ENCODE measurements around the gene TRIM8. TPM values are rescaled to one million over a fixed set of nuclear protein-coding genes. Genes with fewer than 3 reads are reported as not detected.

TRIM8 gene
- total RNA-seq, 1 experiment from 2014 or later: 37.0 TPM

DNA sequence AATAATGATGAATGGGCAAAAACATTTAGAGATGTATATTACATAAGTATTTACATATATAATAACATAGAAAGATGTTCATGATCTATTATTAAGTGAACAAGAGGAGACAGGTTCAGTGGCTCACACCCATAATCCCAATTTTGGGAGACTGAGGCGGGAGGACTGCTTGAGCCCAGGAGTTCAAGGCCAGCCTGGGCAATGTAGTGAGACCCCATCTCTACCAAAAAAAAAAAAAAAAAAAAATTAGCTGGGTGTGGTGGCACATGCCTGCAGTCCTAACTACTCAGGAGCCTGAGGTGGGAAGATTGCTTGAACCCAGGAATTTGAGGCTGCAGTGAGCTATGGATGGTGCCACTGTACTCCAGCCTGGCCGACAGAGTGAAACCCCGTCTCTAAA, 57.5 kb downstream of the TRIM8 start:
- Histone ChIP-seq H3K23ac (ENCODE audit: insufficient read length, low read depth, low read length) (no peak overlapping the region), H3K56ac (ENCODE audit: insufficient read length, low read depth, low read length) (no peak overlapping the region), H3T11ph (ENCODE audit: low read length) (no peak overlapping the region), H3K4me2 (ENCODE audit: insufficient read depth, insufficient read length, low read length) (no peak overlapping the region), H3K4me1 (ENCODE audit: insufficient read depth, low read length) (no peaks in the 10 kb centered on the region), H3K14ac (ENCODE audit: insufficient read depth, low read length) (no peak overlapping the region), H4K8ac (replicated peaks; ENCODE audit: insufficient read length, low read depth, low read length) (no peak overlapping the region), H3K79me2 (ENCODE audit: insufficient read depth, low read length) (no peaks in the 10 kb centered on the region), H3K9ac (ENCODE audit: extremely low read depth, insufficient read length, low read length) (no peak overlapping the region), H2BK120ac (ENCODE audit: low read depth, low read length, poor library complexity, severe bottlenecking) (no peak overlapping the region), H2AK5ac (ENCODE audit: insufficient read length, low read length) (no peak overlapping the region), H4K91ac (ENCODE audit: insufficient read length, low read depth, low read length) (no peak overlapping the region), H2BK15ac (ENCODE audit: low read depth, low read length) (no peak overlapping the region), H3K27ac (ENCODE audit: insufficient read length, low read depth, low read length) (no peak overlapping the region), H2AFZ (ENCODE audit: low read length) (no peak overlapping the region), H2BK12ac (ENCODE audit: insufficient read length, low read depth, low read length) (no peak overlapping the region), H3K79me1 (ENCODE audit: insufficient read depth, low read depth, low read length, poor library complexity, severe bottlenecking) (peaks cover 2% of the 10 kb centered on the region), H3K4ac (ENCODE audit: low read depth, low read length) (no peak overlapping the region), H2BK20ac (ENCODE audit: low read depth, low read length, poor library complexity, severe bottlenecking) (no peak overlapping the region), H3K9me3 (ENCODE audit: control insufficient read depth, low read depth, low read length) (no peaks in the 10 kb centered on the region), H2BK5ac (ENCODE audit: insufficient read length, low read length) (no peak overlapping the region), H3K27me3 (ENCODE audit: insufficient read depth, low read length) (no peaks in the 10 kb centered on the region), H4K5ac (ENCODE audit: insufficient read length, low read depth, low read length) (no peak overlapping the region), H3K18ac (ENCODE audit: insufficient read length, low read depth, low read length) (no peak overlapping the region), H3K23me2 (ENCODE audit: insufficient read length, low read depth, low read length, poor library complexity, severe bottlenecking) (no peaks in the 10 kb centered on the region), H4K20me1 (ENCODE audit: control insufficient read depth, insufficient read depth, insufficient read length) (no peaks in the 10 kb centered on the region)
- H3K9me3 Mint-ChIP-seq: no peaks in the 10 kb centered on the region; a peak in 1 of 5 replicates
- no peak for DNase-seq
- H3K27ac Mint-ChIP-seq: no peak overlapping the region
- TF ChIP-seq, protein P1, sequence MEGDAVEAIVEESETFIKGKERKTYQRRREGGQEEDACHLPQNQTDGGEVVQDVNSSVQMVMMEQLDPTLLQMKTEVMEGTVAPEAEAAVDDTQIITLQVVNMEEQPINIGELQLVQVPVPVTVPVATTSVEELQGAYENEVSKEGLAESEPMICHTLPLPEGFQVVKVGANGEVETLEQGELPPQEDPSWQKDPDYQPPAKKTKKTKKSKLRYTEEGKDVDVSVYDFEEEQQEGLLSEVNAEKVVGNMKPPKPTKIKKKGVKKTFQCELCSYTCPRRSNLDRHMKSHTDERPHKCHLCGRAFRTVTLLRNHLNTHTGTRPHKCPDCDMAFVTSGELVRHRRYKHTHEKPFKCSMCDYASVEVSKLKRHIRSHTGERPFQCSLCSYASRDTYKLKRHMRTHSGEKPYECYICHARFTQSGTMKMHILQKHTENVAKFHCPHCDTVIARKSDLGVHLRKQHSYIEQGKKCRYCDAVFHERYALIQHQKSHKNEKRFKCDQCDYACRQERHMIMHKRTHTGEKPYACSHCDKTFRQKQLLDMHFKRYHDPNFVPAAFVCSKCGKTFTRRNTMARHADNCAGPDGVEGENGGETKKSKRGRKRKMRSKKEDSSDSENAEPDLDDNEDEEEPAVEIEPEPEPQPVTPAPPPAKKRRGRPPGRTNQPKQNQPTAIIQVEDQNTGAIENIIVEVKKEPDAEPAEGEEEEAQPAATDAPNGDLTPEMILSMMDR (conservative IDR thresholded peaks at IDR 0.05): no peak
- no CpG with 5 or more reads among the region's 3 CpGs for WGBS (ENCODE audit: extremely low coverage, insufficient read length, low lambda C conversion rate)
- no peak overlapping the region for H3K4me3 Mint-ChIP-seq
- peaks cover 0 to 3% of the 10 kb centered on the region in 2 experiments; a peak in 1 of 4 replicates for H3K4me1 Mint-ChIP-seq
- no peaks in the 10 kb centered on the region for H3K27me3 Mint-ChIP-seq (ENCODE audit: low read depth)
- peaks cover 14 to 30% (median 26%) of the 10 kb centered on the region in 3 experiments for H3K36me3 Mint-ChIP-seq (ENCODE audit: insufficient read depth in 1 of 3, low read depth in 3 of 3)

All from H9 (cell line).